PC-3 (cell line): Measurements from ENCODE around the gene RBMS3. TPM values are rescaled to one million over a fixed set of nuclear protein-coding genes. Genes with fewer than 3 reads are reported as not detected.

Experiments used
- ATAC-seq: fragments of 200-7000 bp; cut with Tn5 transposase; 2 replicates; pipeline ENCODE4 v1.9.1; 2020; ENCODE audit warnings: mild to moderate bottlenecking, moderate library complexity
- BruUV-seq: library from RNA; stranded (reverse); fragments of 400-500 nt; replicated peaks from 2 replicates; lab custom pipeline; 2021; lab: Mats Ljungman, UMichigan
- CTCF ChIA-PET: fragments of 300-600 bp; sonication (Branson Sonifier 250); formaldehyde crosslinking; loops from one replicate; lab custom pipeline; 2022; ENCODE audit warnings: antibody characterized with exemption; lab: Charles Lee
- POLR2A ChIA-PET: fragments of 300-600 bp; sonication (Branson Sonifier 250); formaldehyde crosslinking; loops from one replicate; lab custom pipeline; 2022; ENCODE audit warnings: antibody characterized with exemption; ENCODE audit not compliant: unreplicated experiment; lab: Charles Lee
- DNase-seq: peaks from one replicate; pipeline ENCODE4 v3.0.0-alpha.2; 2015
- H2AFZ ChIP-seq: fragments of 300-600 bp; sonication (generic); 2 replicates; pipeline ENCODE4 v1.6.0; 2016; ENCODE audit warnings: antibody characterized with exemption, low read length
- H3F3A ChIP-seq: fragments of 300-600 bp; sonication (generic); one replicate; pipeline ENCODE4 v1.6.0; 2017; ENCODE audit warnings: antibody characterized with exemption, low read length, control low read depth, mild to moderate bottlenecking; ENCODE audit not compliant: unreplicated experiment
- H3K27ac ChIP-seq: fragments of 300-600 bp; sonication (generic); 2 replicates; pipeline ENCODE4 v1.5.1; 2016; ENCODE audit warnings: mild to moderate bottlenecking, low read length
- H3K27me3 ChIP-seq: fragments of 300-600 bp; sonication (generic); 2 replicates; pipeline ENCODE4 v1.6.1; 2016; ENCODE audit warnings: low read length, mixed read lengths
- H3K36me3 ChIP-seq: fragments of 300-600 bp; sonication (generic); 2 replicates; pipeline ENCODE4 v1.6.1; 2016; ENCODE audit warnings: low read depth, mixed run types, low read length, mixed read lengths
- H3K4me1 ChIP-seq: fragments of 300-600 bp; sonication (generic); 2 replicates; pipeline ENCODE4 v1.5.1; 2016; ENCODE audit warnings: low read length; ENCODE audit not compliant: insufficient read depth
- H3K4me2 ChIP-seq: fragments of 300-600 bp; sonication (generic); 2 replicates; pipeline ENCODE4 v1.6.0; 2016; ENCODE audit warnings: low read length
- H3K4me3 ChIP-seq: fragments of 300-600 bp; sonication (generic); 2 replicates; pipeline ENCODE4 v1.5.1; 2016; ENCODE audit warnings: mild to moderate bottlenecking, low read length, mixed read lengths
- H3K79me2 ChIP-seq: fragments of 300-600 bp; sonication (generic); 2 replicates; pipeline ENCODE4 v1.6.1; 2017; ENCODE audit warnings: low read length, mixed read lengths
- H3K9ac ChIP-seq: fragments of 300-600 bp; sonication (generic); 2 replicates; pipeline ENCODE4 v1.6.0; 2016; ENCODE audit warnings: mild to moderate bottlenecking, low read length
- H3K9me2 ChIP-seq: fragments of 300-600 bp; sonication (generic); replicated peaks from 2 replicates; pipeline ENCODE4 v1.6.1; 2016; ENCODE audit warnings: mixed run types, low read length, mixed read lengths
- H3K9me3 ChIP-seq: fragments of 300-600 bp; sonication (generic); 2 replicates; pipeline ENCODE4 v1.6.1; 2016; ENCODE audit warnings: low read length, mixed read lengths
- H4K20me1 ChIP-seq: fragments of 300-600 bp; sonication (generic); 2 replicates; pipeline ENCODE4 v1.6.1; 2016; ENCODE audit warnings: low read length, mixed read lengths
- EZH2 ChIP-seq: fragments of 300-600 bp; sonication (generic); IDR thresholded peaks from one replicate; pipeline ENCODE4 v1.6.1; 2017; ENCODE audit warnings: antibody characterized with exemption, mild to moderate bottlenecking, low read length; ENCODE audit not compliant: unreplicated experiment
- EZH2phosphoT487 ChIP-seq: fragments of 300-600 bp; sonication (generic); IDR thresholded peaks from 2 replicates; pipeline ENCODE4 v1.6.1; 2018; ENCODE audit warnings: mild to moderate bottlenecking, antibody characterized with exemption, low read length, borderline replicate concordance
- intact Hi-C: fragments of 100-400 bp; cut with micrococcal nuclease; formaldehyde crosslinking; loops from 2 replicates; pipeline ENCODE4 v1.9.0; 2023
- total RNA-seq: library from RNA; depleted of rRNA; stranded (reverse); fragments of >200 nt; gene quantifications from 2 replicates; pipeline ENCODE4 v1.2.3, GENCODE V29; 2014
- TF ChIP-seq, protein P1 (sequence below): fragments of 300-600 bp; sonication (generic); conservative IDR thresholded peaks from 2 replicates; pipeline ENCODE4 v1.5.1; 2017; ENCODE audit warnings: antibody characterized with exemption, low read depth, mild to moderate bottlenecking, low read length

Gene RBMS3
- total RNA-seq, 1 experiment from 2014 or later: 5.4 TPM

DNA sequence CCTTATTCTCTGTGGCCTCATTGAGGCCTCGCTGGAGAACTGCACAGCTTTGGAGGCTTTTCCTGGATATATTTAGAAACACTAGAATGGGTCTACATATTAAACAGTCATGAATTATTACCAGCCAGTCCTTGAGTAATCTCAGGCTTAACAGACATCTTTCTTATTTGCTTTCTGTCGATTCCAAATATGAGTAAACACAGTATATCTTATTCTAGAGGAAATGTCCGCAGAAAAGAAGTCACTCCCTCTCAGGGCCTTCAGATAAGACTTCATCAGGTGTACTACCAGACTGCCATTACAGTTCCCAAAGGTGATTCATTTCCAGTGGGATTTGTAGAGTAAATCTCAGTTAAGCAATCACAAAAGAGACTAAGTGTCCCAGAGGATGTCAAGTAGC lies 310.7 kb downstream of the RBMS3 start:
- no peaks in the 10 kb centered on the region for H3K9me3 ChIP-seq
- H3K27ac ChIP-seq: no peak overlapping the region
- H3K4me3 ChIP-seq: no peak overlapping the region
- ChIA-PET CTCF (no interaction called here), POLR2A (no interaction called here)
- no peak overlapping the region for H2AFZ ChIP-seq
- no peaks in the 10 kb centered on the region for H3F3A ChIP-seq
- no peaks in the 10 kb centered on the region for H3K9me2 ChIP-seq
- H3K27me3 ChIP-seq: no peaks in the 10 kb centered on the region
- no peak overlapping the region for H3K9ac ChIP-seq
- no peaks in the 10 kb centered on the region for H3K79me2 ChIP-seq
- H3K4me2 ChIP-seq: no peak overlapping the region
- DNase-seq (peak; percentile 14), ATAC-seq (peak; percentile 20; the same call in 1 of the 2 replicates)
- H3K4me1 ChIP-seq: no peaks in the 10 kb centered on the region
- H4K20me1 ChIP-seq: no peaks in the 10 kb centered on the region
- no TSS peak for BruUV-seq
- TF ChIP-seq EZH2: no peak
- TF ChIP-seq EZH2phosphoT487: no peak
- TF ChIP-seq, protein P1, sequence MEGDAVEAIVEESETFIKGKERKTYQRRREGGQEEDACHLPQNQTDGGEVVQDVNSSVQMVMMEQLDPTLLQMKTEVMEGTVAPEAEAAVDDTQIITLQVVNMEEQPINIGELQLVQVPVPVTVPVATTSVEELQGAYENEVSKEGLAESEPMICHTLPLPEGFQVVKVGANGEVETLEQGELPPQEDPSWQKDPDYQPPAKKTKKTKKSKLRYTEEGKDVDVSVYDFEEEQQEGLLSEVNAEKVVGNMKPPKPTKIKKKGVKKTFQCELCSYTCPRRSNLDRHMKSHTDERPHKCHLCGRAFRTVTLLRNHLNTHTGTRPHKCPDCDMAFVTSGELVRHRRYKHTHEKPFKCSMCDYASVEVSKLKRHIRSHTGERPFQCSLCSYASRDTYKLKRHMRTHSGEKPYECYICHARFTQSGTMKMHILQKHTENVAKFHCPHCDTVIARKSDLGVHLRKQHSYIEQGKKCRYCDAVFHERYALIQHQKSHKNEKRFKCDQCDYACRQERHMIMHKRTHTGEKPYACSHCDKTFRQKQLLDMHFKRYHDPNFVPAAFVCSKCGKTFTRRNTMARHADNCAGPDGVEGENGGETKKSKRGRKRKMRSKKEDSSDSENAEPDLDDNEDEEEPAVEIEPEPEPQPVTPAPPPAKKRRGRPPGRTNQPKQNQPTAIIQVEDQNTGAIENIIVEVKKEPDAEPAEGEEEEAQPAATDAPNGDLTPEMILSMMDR: no peak
- intact Hi-C loops: no loop called here
- no peaks in the 10 kb centered on the region for H3K36me3 ChIP-seq

DNA sequence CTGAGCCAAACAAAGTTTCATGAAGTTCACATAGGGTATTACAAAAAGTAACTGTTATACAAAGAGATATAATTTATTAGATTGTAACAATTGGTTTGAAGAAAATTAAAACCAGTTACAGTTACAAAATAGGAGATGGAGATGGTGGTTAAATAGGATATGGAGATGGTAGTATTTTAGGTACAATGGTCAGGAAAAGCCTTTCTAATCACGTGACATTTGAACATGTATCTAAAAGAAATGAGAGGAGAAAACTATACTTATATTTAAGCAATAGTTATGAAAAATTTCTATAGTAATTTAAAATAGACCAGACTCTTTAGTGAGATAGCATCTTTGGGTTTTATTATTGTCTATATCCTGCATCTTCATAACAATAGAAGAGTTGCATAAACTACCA lies 312.9 kb downstream of the RBMS3 start:
- Histone ChIP-seq H2AFZ (no peak overlapping the region), H3F3A (no peaks in the 10 kb centered on the region), H3K27ac (no peak overlapping the region), H3K9me3 (no peaks in the 10 kb centered on the region), H3K79me2 (no peaks in the 10 kb centered on the region), H3K36me3 (no peaks in the 10 kb centered on the region), H3K9me2 (no peaks in the 10 kb centered on the region), H3K9ac (no peak overlapping the region), H3K4me3 (no peak overlapping the region), H3K4me1 (no peaks in the 10 kb centered on the region), H3K4me2 (no peak overlapping the region), H4K20me1 (no peaks in the 10 kb centered on the region), H3K27me3 (no peaks in the 10 kb centered on the region)
- intact Hi-C loops: no loop called here
- POLR2A ChIA-PET: no interaction called here
- DNase-seq (no peak), ATAC-seq (no peak)
- no TSS peak for BruUV-seq
- CTCF ChIA-PET: no interaction called here
- no peak for TF ChIP-seq EZH2phosphoT487
- TF ChIP-seq, protein P1: no peak
- no peak for TF ChIP-seq EZH2

GRCh38 chr3:29594261-29594660 lies 313.4 kb downstream of the RBMS3 start:
- no peaks in the 10 kb centered on the region for H3F3A ChIP-seq
- H3K79me2 ChIP-seq: no peaks in the 10 kb centered on the region
- CTCF ChIA-PET: no interaction called here
- no peaks in the 10 kb centered on the region for H3K36me3 ChIP-seq
- no peak overlapping the region for H3K4me2 ChIP-seq
- no peak overlapping the region for H3K27ac ChIP-seq
- POLR2A ChIA-PET: no interaction called here
- TF ChIP-seq EZH2 (no peak), EZH2phosphoT487 (no peak)
- TF ChIP-seq, protein P1: no peak
- BruUV-seq: no TSS peak
- no peak for DNase-seq
- ATAC-seq: no peak
- H3K27me3 ChIP-seq: no peaks in the 10 kb centered on the region
- H3K4me3 ChIP-seq: no peak overlapping the region
- no peak overlapping the region for H3K9ac ChIP-seq
- no peaks in the 10 kb centered on the region for H4K20me1 ChIP-seq
- intact Hi-C loops: no loop called here
- no peak overlapping the region for H2AFZ ChIP-seq
- no peaks in the 10 kb centered on the region for H3K9me2 ChIP-seq
- no peaks in the 10 kb centered on the region for H3K4me1 ChIP-seq
- H3K9me3 ChIP-seq: no peaks in the 10 kb centered on the region
